Nephron progenitor cell (in vitro differentiated cells): ENCODE results near the gene AFTPH.

Experiments used
- DNase-seq: peaks from one replicate; pipeline ENCODE4 v3.0.0; 2021
- H3K27ac Mint-ChIP-seq: 2 replicates; pipeline ENCODE4 v1.8.0; 2021; ENCODE audit warnings: mild to moderate bottlenecking, moderate library complexity, mixed read lengths
- H3K27me3 Mint-ChIP-seq: 2 replicates; pipeline ENCODE4 v1.8.0; 2021; ENCODE audit warnings: mild to moderate bottlenecking, low read depth, mixed read lengths; ENCODE audit not compliant: poor library complexity
- H3K36me3 Mint-ChIP-seq: 2 replicates; pipeline ENCODE4 v1.8.0; 2021; ENCODE audit warnings: low read depth, mixed read lengths
- H3K4me1 Mint-ChIP-seq: 2 replicates; pipeline ENCODE4 v1.8.0; 2021; ENCODE audit warnings: mixed read lengths
- H3K4me3 Mint-ChIP-seq: 2 replicates; pipeline ENCODE4 v1.8.0; 2021; ENCODE audit warnings: mild to moderate bottlenecking, moderate library complexity, mixed read lengths
- H3K9me3 Mint-ChIP-seq: 2 replicates; pipeline ENCODE4 v1.8.0; 2021; ENCODE audit warnings: mild to moderate bottlenecking, moderate library complexity, mixed read lengths
- TF ChIP-seq, protein P1 (sequence below): fragments of 200-600 bp; sonication (generic); IDR thresholded peaks from 2 replicates; pipeline ENCODE4 v1.5.0; 2021; ENCODE audit warnings: antibody characterized with exemption

The AFTPH gene

GRCh38 chr2:64537991-64538390, 13.9 kb downstream of the AFTPH start:
- Mint-ChIP-seq H3K9me3 (no peaks in the 10 kb centered on the region), H3K27ac (no peak overlapping the region), H3K27me3 (no peaks in the 10 kb centered on the region), H3K4me3 (no peak overlapping the region), H3K4me1 (peaks cover 14% of the 10 kb centered on the region), H3K36me3 (no peaks in the 10 kb centered on the region)
- no peak for DNase-seq
- TF ChIP-seq, protein P1, sequence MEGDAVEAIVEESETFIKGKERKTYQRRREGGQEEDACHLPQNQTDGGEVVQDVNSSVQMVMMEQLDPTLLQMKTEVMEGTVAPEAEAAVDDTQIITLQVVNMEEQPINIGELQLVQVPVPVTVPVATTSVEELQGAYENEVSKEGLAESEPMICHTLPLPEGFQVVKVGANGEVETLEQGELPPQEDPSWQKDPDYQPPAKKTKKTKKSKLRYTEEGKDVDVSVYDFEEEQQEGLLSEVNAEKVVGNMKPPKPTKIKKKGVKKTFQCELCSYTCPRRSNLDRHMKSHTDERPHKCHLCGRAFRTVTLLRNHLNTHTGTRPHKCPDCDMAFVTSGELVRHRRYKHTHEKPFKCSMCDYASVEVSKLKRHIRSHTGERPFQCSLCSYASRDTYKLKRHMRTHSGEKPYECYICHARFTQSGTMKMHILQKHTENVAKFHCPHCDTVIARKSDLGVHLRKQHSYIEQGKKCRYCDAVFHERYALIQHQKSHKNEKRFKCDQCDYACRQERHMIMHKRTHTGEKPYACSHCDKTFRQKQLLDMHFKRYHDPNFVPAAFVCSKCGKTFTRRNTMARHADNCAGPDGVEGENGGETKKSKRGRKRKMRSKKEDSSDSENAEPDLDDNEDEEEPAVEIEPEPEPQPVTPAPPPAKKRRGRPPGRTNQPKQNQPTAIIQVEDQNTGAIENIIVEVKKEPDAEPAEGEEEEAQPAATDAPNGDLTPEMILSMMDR = no peak

GRCh38 chr2:64538764-64539433, 14.8 kb downstream of the AFTPH start:
- Mint-ChIP-seq H3K4me1 (peaks cover 14% of the 10 kb centered on the region), H3K27me3 (no peaks in the 10 kb centered on the region), H3K36me3 (no peaks in the 10 kb centered on the region), H3K27ac (no peak overlapping the region), H3K9me3 (no peaks in the 10 kb centered on the region), H3K4me3 (no peak overlapping the region)
- TF ChIP-seq, protein P1 = no peak
- no peak for DNase-seq

DNA sequence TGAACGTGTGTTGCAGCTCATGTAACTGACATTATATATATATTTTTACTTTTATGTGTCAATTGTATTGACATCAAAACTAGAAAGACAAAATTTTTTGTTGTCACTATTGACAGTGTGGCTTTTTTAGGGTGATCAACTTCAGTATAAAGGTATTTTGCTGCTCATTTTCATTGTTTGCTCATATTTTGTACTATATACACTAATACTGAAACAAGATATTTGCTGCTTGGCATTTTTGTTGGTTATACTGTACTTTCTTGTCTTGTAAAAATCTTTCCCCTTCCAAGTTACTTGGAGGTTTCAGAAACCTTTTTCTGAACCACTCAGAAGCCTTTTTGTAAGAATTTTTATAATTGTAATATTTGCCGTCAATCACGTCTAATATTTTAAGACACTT, 16.5 kb downstream of the AFTPH start:
- Mint-ChIP-seq H3K9me3 (no peaks in the 10 kb centered on the region), H3K4me3 (no peak overlapping the region), H3K27me3 (no peaks in the 10 kb centered on the region), H3K27ac (no peak overlapping the region), H3K36me3 (no peaks in the 10 kb centered on the region), H3K4me1 (peaks cover 14% of the 10 kb centered on the region)
- no peak for DNase-seq
- TF ChIP-seq, protein P1 = no peak

DNA sequence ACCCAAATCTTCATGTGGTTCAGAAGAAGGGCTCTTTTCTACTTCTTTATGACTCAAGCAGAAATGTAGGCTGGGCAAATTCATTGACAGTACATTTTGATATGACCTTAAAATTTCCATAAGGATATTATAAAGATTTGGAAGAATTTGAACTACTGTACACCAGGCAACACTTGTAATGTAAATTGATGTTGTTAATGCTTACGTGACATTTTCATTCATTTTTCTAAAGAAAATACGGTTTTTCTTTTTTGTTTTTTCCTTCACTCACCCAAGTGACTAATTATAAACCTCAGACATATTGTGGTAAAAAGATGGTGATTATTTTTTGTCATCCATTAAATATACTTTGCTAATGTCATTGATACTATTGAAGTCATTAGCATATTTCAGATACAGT, 17.4 kb downstream of the AFTPH start:
- no peak overlapping the region for H3K27ac Mint-ChIP-seq
- H3K4me3 Mint-ChIP-seq = no peak overlapping the region
- no peaks in the 10 kb centered on the region for H3K9me3 Mint-ChIP-seq
- no peak for DNase-seq
- H3K4me1 Mint-ChIP-seq = peaks cover 14% of the 10 kb centered on the region
- H3K36me3 Mint-ChIP-seq = no peaks in the 10 kb centered on the region
- TF ChIP-seq, protein P1 = no peak
- no peaks in the 10 kb centered on the region for H3K27me3 Mint-ChIP-seq

- Mint-ChIP-seq H3K9me3 (peaks cover 4% of the 10 kb centered on the region), H3K4me1 (peaks cover 14% of the 10 kb centered on the region), H3K4me3 (no peak overlapping the region), H3K27me3 (no peaks in the 10 kb centered on the region), H3K36me3 (peaks cover 5% of the 10 kb centered on the region), H3K27ac (no peak overlapping the region)
- TF ChIP-seq, protein P1 = no peak
- no peak for DNase-seq
Observed at GRCh38 chr2:64542071-64543007, 18.2 kb downstream of the AFTPH start.
